ENCODE measurements around the gene ATG7. TPM values are rescaled to one million over a fixed set of nuclear protein-coding genes. Genes with fewer than 3 reads are reported as not detected.

Gene ATG7
- polyA plus RNA-seq, 2 of the 4 experiments (the other 2 are of a cell fraction): 27.2 to 41.2 TPM

DNA sequence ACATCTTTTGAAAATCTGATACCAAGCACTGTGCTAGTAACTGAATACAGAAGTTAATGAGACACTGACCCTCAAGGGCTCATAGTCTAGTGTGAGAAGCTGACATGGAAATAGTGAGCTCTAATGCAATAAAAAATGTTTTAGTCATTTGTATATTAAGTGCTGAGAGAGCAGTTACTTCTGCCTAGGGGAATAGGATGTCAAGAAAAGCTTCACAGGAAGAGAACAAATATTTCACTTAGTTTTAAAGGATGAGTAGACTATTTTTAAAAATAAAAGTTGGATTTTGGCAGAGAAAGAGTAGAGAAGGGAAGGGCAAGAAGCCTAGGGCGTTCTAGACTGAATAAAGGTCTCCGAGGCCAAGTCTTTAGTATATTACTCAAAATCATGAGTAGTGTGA lies 158.4 kb downstream of the ATG7 start:
- ChIA-PET CTCF (interaction anchor here (0.9 kb wide), 1 partner anchor 28 kb away, joined by 3 read pairs; no protein-coding TSS in a partner anchor), POLR2A (no interaction called here)
- TF ChIP-seq CBX8 (IDR thresholded peaks at IDR 0.05) (no peak), HOXB5 (CRISPR knock-in tag; IDR thresholded peaks at IDR 0.05) (no peak), NPAS2 (CRISPR knock-in tag; IDR thresholded peaks at IDR 0.05; ENCODE audit: borderline replicate concordance) (no peak), MAZ (IDR thresholded peaks at IDR 0.05; ENCODE audit: borderline replicate concordance, low read depth, low read length) (no peak), KDM5A (IDR thresholded peaks at IDR 0.05) (no peak), PHF8 (IDR thresholded peaks at IDR 0.05; ENCODE audit: borderline replicate concordance, low read depth) (no peak), E2F6 (IDR thresholded peaks at IDR 0.05; ENCODE audit: borderline replicate concordance, low read depth) (no peak), CHD2 (IDR thresholded peaks at IDR 0.05; ENCODE audit: low read length, partially characterized antibody) (no peak), MYC (IDR thresholded peaks at IDR 0.05; ENCODE audit: borderline replicate concordance, low read length) (no peak), PBX3 (IDR thresholded peaks at IDR 0.05) (no peak), FOSL2 (IDR thresholded peaks at IDR 0.05) (no peak), FOSL2 (CRISPR knock-in tag; IDR thresholded peaks at IDR 0.05) (no peak), TP53 (CRISPR knock-in tag; IDR thresholded peaks at IDR 0.05) (no peak)
- H3K9me3 ChIP-seq: no peaks in the 10 kb centered on the region
- no peaks in the 10 kb centered on the region for H3K4me1 ChIP-seq
- no peak for DNase-seq (ENCODE audit: low read depth in 1 of 2, low spot score in 1 of 2)
- no peak overlapping the region for H3K27ac ChIP-seq
- H3K4me2 ChIP-seq: no peak overlapping the region
- ATAC-seq: no peak
- WGBS (ENCODE audit: missing lambda C conversion rate): 99% methylated on average over 2 of the region's 2 CpGs
- no peak overlapping the region for H3K4me3 ChIP-seq
- FAIRE-seq: no peak

DNA sequence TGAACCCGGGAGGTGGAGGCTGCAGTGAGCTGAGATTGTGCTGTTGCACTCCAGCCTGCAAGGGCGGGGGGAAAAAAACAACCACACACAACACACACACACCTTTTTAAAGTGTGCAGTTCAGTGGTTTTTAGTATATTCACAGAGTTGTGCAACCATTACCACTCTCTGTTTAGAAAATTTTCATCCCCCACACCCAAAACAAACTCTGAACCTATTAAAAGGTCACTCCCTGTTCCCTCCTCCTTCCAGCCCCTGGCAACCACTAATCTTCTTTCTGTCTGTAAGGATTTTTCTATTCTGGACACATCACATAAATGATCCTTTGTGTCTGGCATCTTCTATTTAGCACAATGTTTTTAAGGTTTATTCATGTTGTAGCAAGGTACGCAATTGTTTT lies 159.1 kb downstream of the ATG7 start:
- H3K27ac ChIP-seq: no peak overlapping the region
- H3K9me3 ChIP-seq: no peaks in the 10 kb centered on the region
- ChIA-PET POLR2A (no interaction called here), CTCF (interaction anchor here (0.9 kb wide), 1 partner anchor 27 kb away, joined by 3 read pairs; no protein-coding TSS in a partner anchor)
- no peak overlapping the region for H3K4me2 ChIP-seq
- TF ChIP-seq CEBPB (IDR thresholded peaks at IDR 0.05) (no peak), BHLHE40 (IDR thresholded peaks at IDR 0.05; ENCODE audit: low read depth, low read length) (no peak), JUNB (IDR thresholded peaks at IDR 0.05) (no peak), ATOH8 (CRISPR knock-in tag; IDR thresholded peaks at IDR 0.05; ENCODE audit: low read depth) (no peak), MAZ (IDR thresholded peaks at IDR 0.05; ENCODE audit: borderline replicate concordance, low read depth, low read length) (no peak), FOSB (CRISPR knock-in tag; IDR thresholded peaks at IDR 0.05) (no peak), HOXB5 (CRISPR knock-in tag; IDR thresholded peaks at IDR 0.05) (no peak), FOXS1 (CRISPR knock-in tag; IDR thresholded peaks at IDR 0.05) (no peak), RFX5 (IDR thresholded peaks at IDR 0.05) (no peak), HES2 (IDR thresholded peaks at IDR 0.05) (no peak)
- H3K4me1 ChIP-seq: no peaks in the 10 kb centered on the region
- no peak for FAIRE-seq
- 83% methylated on average over 3 of the region's 3 CpGs for WGBS (ENCODE audit: missing lambda C conversion rate)
- no peak overlapping the region for H3K4me3 ChIP-seq
- DNase-seq (ENCODE audit: low read depth in 1 of 2, low spot score in 1 of 2): no peak
- ATAC-seq: no peak

GRCh38 chr3:11434017-11434526 lies 161.9 kb downstream of the ATG7 start:
- H3K4me2 ChIP-seq: no peak overlapping the region
- ChIA-PET CTCF (no interaction called here), POLR2A (no interaction called here)
- no peak for TF ChIP-seq PBX3 (IDR thresholded peaks at IDR 0.05)
- TF ChIP-seq HDAC2 (IDR thresholded peaks at IDR 0.05): no peak
- TF ChIP-seq, protein P1, sequence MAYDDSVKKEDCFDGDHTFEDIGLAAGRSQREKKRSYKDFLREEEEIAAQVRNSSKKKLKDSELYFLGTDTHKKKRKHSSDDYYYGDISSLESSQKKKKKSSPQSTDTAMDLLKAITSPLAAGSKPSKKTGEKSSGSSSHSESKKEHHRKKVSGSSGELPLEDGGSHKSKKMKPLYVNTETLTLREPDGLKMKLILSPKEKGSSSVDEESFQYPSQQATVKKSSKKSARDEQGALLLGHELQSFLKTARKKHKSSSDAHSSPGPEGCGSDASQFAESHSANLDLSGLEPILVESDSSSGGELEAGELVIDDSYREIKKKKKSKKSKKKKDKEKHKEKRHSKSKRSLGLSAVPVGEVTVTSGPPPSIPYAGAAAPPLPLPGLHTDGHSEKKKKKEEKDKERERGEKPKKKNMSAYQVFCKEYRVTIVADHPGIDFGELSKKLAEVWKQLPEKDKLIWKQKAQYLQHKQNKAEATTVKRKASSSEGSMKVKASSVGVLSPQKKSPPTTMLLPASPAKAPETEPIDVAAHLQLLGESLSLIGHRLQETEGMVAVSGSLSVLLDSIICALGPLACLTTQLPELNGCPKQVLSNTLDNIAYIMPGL (CRISPR knock-in tag; IDR thresholded peaks at IDR 0.05; ENCODE audit: borderline replicate concordance): no peak
- no peak for TF ChIP-seq BCL3 (IDR thresholded peaks at IDR 0.05)
- TF ChIP-seq MYC (IDR thresholded peaks at IDR 0.05; ENCODE audit: borderline replicate concordance, low read length): no peak
- no peak for TF ChIP-seq HEYL (CRISPR knock-in tag; IDR thresholded peaks at IDR 0.05)
- TF ChIP-seq MAFK (IDR thresholded peaks at IDR 0.05; ENCODE audit: partially characterized antibody): peak; percentile 21
- 85% methylated on average over 3 of the region's 3 CpGs for WGBS (ENCODE audit: missing lambda C conversion rate)
- H3K9me3 ChIP-seq: no peaks in the 10 kb centered on the region
- FAIRE-seq: no peak
- DNase-seq (ENCODE audit: low read depth in 1 of 2, low spot score in 1 of 2): no peak
- no peak overlapping the region for H3K4me3 ChIP-seq
- no peak for ATAC-seq
- no peak overlapping the region for H3K27ac ChIP-seq
- H3K4me1 ChIP-seq: no peaks in the 10 kb centered on the region

Measured in A549 (cell line).